ENCODE data around the gene PIK3R2.

PIK3R2 gene

DNA sequence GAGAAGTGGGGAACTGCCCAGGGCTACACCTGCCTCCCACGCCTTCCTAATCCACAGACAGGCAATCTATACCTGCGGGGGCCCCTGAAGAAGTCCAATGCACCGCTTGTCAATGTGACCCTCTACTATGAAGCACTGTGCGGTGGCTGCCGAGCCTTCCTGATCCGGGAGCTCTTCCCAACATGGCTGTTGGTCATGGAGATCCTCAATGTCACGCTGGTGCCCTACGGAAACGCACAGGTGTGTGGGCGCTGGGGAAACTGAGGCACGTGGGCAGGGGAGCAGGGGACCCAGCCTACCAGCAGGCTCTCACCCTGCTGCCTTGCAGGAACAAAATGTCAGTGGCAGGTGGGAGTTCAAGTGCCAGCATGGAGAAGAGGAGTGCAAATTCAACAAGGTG lies 22.0 kb downstream of the PIK3R2 start:
- DNase-seq = no peak

DNA sequence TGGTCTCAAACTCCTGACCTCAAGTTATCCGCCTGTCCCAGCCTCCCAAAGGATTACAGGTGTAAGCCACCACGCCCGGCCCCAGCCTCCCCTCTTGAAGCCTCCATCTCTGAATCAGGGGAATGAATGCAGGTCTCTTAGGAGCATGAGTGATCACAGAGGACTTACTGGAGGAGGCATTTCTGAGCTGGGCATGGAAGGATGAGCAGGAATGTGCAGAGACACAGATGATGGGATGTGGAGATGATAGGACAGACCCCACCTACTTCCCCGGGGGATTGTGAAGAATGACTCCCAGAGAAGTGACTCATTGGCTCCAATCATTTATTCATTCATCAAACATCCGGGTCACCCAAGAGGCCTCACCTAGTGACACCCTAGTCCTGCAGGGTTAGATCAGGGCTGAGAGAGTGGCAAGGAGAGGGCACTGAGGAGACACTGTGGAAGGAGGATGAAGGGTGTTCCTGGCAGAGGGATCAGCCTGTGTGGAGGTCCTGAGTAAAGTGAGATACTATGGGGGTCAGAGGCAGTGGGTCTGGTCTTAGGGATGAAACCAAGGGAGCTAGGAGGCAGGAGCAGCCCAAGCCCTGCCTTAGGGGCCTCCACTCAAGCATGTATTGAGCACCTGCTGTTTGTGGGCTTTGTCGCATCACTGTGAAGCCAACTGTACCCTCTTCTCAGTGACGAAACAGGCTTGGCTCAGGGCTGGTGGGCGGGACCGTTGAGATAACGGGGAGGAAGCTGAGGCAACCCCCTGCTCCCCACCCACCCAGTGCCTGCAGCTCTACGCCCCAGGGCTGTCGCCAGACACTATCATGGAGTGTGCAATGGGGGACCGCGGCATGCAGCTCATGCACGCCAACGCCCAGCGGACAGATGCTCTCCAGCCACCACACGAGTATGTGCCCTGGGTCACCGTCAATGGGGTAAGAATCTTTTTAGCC lies 23.7 kb downstream of the PIK3R2 start:
- DNase-seq = no peak

DNA sequence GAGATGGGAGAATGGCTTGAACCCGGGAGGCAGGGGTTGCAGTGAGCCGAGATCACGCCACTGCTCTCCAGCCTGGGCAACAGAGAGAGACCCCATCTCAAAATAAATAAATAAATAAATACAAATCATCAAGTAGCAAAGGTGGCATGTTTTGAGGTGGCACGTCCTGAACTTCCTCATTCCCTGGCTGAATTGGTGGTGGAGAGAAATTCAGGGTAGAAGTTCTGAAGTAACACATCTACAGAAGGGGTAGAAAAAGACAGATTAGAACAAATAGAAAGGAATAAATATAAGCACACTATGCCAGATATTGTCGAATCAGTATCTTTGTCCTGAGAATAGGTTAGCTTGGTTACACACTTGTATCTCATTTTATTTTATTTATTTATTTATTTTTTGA lies 27.0 kb downstream of the PIK3R2 start:
- DNase-seq = no peak

DNA sequence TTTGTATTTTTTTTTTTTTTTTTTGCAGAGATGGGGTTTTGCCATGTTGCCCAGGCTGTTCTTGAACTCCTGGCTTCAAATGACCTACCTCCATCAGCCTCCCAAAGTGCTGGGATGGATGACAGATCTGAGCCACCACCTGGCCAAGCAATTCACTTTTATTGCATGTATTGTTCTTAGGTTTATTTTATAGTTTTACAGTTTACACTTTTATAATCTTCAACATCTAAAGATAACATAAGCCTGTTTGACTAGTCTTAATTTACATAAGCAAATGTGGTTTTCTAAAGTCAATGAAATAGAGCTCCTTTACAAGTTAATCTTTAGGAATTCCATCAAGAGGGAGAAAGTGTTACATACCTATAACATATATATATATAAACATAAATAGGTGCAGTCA lies 30.6 kb downstream of the PIK3R2 start:
- DNase-seq = no peak

DNA sequence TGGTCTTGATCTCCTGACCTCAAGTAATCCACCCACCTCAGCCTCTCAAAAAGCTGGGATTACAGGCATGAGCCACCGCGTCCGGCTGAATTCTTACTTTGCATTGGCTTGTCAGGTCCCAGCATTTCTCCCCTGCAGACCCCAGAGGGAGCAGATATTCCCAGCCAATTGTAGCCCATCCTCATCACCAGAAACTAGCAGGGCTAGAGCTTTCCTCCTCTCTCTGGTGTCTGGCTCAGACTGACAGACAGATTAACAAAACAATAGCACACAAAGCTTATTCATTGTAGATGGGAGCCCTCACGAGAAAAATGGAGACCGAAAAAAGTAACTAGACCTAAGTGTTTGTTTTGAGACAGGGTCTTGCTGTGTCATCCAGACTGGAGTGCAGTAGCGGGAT lies 32.6 kb downstream of the PIK3R2 start:
- DNase-seq = no peak

DNA sequence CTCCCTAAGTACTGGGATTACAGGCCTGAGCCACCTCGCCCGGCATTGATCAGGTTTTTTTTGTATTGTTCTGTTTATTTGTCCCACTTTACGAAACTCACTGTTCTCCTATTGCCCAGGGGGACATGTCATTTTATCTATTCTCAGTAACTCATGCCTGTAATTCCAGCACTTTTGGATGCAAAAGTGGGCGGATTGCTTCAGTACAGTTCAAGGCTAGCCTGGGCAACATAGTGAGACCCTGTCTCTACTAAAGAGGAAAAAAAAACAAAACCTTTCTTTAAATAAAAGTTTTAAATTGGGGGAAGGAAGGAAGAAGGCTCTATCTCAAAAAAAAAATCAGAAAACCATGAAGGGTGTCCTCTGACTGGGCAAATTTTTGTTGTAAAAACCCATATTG lies 37.3 kb downstream of the PIK3R2 start:
- DNase-seq = no peak

DNA sequence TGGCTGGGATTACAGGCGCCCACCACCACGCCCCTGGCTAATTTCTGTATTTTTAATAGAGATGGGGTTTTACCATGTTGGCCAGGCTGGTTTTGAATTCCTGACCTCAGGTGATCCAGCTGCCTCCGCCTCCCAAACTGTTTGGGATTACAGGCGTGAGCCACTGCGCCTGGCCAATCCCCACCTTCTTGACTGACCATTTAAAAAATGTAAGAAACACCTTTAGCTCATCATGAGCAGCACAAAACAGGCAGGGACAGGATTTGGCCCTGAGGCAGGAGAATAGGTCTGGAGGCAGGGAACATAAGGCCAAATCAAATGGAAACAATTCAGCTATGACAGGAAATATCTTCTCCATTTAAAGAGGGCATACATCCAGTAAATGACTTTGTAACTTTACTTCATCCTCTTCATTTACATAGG lies 38.7 kb downstream of the PIK3R2 start:
- DNase-seq = no peak

DNA sequence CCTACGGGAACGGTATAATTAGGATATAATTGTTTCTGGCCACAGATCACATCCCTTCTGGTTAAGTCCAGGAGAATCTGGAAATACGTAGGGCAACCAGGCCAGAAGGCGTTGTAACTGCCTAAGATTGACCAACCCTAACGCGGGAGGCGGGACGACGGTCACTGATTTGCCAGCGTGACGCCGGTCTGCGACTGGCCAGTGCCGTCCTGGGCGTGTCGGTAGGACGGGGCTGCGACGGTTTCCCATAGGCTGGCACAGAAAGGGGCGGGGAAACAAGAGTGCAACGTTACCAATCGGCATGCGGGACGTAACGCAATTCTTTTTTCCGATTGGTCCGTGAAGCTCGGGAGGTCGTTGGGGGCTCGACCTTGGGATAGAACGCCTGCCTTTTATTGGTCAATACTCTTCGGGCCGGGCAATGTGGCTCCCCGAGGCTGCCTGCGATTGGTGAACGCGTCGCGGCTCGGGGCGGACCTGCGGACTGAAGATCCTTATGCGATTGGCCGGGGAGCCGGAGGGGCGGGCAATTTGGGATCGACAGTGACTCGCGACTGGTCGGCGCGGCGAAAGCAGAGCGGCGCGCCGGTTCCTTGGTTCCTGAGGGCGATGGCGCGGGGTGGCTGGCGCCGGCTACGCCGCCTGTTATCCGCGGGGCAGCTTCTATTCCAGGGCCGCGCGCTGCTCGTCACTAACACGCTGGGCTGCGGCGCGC lies 39.9 kb downstream of the PIK3R2 start, which contains the start of gene MPV17L2:
Gene MPV17L2 (plus strand): TSS at position 546 of the 715 bp plus-strand sequence. CDS start 64 bp downstream, at position 610.
- DNase-seq = peak; percentile 100

DNA sequence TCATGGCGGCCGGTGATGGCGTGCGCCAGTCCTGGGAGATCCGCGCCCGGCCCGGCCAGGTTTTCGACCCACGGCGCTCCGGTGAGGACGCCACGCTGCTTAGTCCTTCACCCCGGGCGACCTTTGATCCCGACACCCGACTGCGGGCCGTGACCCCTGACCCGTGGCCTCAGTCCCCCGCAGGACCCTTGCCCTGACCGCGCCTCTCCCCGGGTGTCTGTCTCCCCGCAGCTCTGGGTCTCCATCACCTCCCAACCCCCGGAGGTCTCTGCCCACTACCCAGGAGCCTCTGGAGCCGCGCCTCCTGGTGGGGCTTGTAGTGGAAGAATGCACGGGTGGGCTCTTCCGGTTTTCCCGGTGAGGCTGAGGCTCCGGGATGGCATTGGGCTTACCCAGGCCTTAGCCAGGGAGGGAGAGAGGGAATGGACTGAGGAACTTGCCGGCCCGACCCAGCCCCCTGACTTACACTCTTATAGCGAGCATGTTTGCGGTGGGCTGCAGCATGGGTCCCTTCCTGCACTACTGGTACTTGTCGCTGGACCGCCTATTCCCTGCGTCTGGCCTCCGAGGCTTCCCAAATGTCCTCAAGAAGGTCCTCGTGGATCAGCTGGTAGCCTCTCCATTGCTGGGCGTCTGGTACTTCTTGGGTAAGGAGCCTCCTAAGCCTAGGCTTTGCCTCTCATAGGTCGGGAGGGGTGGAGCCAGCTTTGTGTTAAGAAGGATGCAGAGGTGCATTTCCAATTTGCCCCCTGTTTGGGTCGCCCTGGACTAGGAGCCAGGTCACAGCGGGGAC lies 40.6 kb downstream of the PIK3R2 start:
- no peak for DNase-seq

DNA sequence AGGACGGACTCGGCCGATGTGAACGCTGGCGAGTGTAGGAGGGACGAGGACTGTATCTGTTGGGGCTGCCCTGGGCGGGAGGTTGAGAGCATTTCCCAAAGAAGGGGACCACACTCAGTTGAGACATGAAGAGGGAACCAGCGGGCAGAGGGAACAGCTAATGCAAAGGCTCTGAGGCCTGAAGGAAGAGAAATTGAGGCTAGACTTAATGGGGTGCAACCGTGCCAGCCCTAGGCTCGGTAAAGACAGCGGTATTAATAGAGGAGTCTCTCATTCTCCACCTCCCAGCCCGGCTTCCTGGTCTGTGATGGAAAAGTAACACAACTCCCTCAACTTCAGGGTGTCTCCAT lies 41.2 kb downstream of the PIK3R2 start:
- no peak for DNase-seq

DNA sequence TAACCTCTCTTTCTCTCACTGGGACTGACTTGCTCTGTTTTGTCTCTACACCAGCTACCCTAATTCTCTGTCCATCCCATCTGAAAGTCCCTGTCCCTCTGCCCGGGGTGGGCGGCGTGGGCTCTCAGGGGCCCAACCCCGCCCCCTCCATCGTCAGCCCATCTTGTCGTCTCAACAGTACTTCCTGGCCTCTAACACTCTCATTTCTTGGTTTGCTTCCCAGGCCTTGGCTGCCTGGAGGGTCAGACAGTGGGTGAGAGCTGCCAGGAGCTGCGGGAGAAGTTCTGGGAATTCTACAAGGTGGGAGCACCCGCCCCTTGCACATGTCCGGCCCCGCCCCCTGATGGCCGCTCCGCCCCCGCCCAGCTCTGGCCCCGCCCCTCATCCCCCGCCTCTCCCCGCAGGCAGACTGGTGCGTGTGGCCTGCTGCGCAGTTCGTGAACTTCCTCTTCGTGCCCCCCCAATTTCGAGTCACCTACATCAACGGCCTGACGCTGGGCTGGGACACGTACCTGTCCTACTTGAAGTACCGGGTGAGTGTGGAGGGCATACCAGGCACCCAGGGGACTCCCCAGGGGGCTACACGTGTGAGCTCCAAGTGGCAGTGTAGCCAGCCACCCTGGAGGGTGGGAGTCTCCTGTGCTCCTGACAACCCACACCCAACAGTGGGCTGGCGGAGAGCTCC lies 41.7 kb downstream of the PIK3R2 start:
- no peak for DNase-seq

DNA sequence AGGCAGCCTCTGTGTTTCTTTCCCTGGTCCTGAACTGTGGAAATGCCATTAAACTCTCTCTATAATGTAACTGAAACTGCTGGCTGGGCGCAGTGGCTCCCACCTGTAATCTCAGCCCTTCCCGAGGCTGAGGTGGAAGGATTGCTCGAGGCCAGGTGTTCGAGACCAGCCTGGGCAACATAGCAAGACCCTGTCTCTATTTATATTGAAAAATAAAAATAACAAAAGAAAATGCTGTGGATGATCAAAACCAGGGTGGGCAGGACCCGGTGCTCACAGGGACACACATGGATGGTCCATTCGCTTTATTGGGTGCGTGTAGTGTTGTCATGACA lies 43.5 kb downstream of the PIK3R2 start:
- DNase-seq = no peak

DNA sequence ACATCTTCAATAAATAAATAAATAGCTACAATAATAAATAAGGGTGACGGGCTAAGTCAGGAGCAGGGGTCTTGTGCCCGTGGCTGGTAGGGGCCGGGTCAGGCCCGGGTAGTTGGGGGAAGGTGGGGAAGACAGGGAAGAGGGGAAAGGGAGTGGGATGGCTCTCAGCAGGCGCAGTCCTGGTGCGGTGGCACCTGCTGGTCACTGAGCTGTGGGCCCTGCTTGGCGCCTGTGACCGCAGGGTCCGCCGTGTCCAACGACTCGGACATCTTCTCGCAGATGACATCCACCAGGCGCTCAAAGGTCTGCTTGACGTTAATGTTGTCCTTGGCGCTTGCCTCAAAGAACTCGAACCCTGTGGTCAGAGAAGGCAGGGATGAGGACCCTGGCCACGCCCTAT lies 44.3 kb downstream of the PIK3R2 start:
- DNase-seq = no peak

DNA sequence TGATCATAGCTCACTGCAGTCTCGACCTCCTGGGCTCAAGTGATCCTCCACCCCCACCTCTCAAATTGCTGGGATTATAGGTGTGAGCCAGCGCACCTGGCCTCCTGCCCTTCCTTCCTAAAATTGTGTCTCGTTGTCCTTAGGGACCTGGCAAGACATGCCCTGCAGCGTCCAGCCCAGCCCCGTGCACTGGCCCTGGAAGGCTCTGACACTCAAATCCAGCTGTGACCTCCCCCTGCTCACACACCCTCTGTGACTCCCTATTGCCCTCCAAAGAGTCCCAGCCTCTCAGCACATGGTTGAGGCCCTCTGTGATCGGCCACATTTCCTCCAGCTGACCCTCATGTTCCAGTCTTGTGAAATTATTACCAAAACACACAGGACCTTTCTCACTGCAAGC lies 45.0 kb downstream of the PIK3R2 start:
- DNase-seq = no peak

DNA sequence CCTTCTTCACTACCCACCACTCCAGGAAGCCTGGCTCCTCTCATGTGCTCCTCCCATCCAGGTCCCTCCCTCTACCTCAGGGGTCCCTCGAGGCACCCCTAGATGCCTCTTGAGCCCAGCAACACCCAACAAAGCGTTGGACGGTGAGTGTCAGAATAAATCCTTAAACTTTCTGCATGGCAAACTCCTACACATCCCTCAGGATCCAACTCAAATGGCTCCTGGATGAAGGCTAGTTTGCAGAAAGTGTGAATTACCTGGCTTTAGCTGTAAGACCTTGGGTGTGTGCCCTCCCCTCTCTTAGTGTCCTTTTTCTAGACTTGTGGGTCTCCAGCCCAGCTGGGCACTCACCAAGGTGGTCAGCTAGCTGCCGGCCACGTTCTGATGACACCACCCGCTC lies 45.4 kb downstream of the PIK3R2 start:
- DNase-seq = no peak

DNA sequence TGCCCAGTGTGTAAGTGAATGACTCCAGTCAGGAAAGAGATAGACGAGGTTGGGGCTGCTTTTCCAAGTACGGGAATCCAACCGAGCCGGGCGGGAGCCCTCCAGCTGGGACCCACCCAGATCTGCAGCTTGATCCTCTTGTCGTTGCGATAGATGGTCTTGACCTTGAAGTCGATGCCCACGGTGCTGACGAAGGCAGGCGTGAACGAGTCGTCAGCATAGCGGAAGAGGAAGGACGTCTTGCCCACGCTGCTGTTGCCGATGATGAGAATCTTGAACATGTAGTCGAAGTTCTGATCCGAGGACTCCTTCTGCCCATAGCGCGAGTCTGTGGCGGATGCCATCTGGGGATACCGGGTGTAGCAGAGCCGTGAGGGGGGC lies 49.4 kb downstream of the PIK3R2 start:
- DNase-seq = no peak

DNA sequence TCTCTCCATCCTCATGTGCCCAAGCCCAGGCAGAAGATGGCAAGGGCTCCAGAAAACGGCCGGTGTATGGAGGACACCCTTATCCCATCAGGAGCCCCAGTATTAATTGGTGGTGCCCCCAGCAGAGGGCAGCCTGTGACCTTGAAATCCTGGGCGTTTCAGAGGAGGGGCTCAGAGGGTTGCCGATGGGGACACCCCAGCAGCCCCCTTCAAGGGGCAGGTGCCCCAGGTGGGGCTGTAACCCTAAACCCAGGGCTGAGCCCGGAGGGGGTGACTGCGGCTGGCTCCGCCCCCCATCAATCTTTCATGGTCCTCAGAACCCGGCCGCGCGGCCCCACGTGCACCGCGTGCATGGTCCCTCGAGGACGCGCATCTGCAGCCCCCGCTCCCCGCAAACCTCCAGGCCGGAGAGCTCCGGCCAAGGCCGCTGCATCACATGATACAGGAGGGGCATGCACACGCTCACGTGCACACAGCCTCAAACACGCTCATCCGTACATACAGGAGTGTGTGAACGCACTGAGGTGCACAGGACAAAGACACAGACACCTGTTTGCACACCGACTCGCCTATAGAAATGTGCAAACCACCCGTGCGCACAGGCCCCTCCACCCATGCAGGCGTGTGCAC lies 49.9 kb downstream of the PIK3R2 start:
- peak; percentile 67 for DNase-seq

DNA sequence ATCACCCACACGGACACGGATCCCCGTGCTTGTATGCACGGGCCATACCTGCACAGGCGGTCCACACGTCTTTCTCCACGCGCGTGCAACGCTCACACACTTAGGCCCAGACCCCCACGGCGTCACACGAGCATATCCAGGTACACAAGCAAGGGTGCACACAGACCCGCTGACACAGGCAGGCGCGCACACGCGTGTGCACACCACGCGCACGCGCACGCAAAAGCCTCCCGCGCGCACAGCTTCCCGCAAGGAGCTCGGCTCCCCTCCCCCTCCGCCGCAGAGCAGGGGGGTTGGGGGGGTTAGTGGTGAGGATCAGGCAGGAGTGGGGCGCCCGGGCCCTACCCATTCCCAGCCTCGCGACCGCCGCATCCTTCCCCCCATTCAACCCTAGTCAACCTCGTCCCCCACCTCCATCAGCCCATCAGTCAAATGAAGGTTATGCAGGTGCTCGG lies 50.5 kb downstream of the PIK3R2 start:
- DNase-seq = peak; percentile 80

DNA sequence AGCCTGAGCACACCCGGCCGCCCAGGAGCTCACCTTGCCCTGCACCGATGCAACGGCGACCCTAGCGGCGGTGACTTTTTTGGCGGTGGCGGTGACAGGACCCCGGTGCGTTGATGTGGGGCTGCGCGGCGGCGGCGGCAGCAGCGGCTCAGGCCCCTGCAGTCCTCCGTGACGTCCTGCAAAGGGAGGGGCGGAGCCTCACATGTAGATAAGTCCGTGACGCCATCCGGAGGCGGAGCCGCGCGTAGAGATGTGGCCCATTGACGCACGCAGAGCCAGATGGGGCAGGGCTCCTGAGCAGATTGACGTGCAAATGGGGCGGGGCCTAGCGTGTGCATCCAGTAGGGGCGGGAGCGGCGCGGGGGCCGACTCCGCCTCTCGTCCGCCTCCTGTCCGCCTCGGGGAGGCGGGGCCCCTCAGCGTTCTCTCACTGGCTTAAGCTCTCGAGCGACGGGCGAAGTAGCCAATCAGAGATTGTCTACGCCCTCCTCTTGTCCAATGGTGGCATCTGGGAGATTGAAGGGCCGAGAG lies 51.0 kb downstream of the PIK3R2 start, which contains the start of gene RAB3A:
Gene RAB3A (minus strand): TSS at position 180 of the 531 bp plus-strand sequence. CDS start 1,302 bp downstream, outside the sequence.
- peak; percentile 100 for DNase-seq

DNA sequence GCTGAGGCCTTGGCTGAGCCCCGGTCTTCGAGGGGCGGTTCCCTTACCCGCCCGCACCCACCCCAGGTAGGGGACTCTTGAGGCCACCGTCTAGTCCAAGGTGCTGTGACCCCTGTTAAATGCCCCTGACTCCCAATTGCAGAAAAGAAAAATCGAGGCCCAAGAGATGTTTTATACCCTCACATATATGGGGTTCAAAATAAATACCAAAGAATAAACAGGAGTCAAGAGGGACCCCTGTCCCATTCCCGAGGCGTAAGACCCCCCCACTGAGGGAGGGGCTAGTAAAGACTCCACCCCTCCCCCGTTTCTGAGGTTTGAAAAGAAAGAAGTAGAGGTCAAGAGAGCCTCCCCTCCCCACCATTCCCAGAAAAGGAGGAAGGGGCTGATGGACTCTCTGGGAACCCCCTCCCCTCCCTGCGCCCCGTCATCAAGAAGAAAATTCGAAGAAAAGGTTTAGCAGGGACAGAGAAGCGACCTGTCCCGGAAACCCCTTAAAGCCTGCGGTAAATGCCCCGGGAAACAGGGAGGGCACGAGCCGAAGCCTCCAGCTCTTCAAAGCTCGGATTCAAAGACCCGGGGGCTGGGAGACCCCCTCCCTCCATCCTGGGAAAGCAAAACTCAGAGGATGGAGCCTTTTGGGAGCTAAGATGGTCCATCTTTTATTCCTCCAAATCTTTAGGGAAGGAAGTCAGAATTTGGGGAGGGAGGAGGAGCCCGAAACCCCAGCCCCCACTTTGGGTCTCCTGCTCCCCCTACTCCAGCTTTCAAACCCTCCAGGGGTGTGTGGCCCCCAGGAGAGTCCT lies 51.6 kb downstream of the PIK3R2 start:
- peak; percentile 95 for DNase-seq

All from eye (tissue), 1 donor.